ENCODE data around the gene DOK4.
"Not testable (repeated sequence)": the region's sequence is repeated elsewhere in the genome, so short reads cannot be mapped to it uniquely, and the experiment has no call there.

Gene DOK4

GRCh38 chr16:57446531-57447185 lies 39.6 kb downstream of the DOK4 start:
- DNase-seq (ENCODE audit: low read depth) = peak; percentile 18

GRCh38 chr16:57445510-57445909 lies 40.8 kb downstream of the DOK4 start:
- DNase-seq (ENCODE audit: low read depth) = no peak

- peak; percentile 60 for DNase-seq (ENCODE audit: low read depth)
Observed at GRCh38 chr16:57444711-57445110, 41.6 kb downstream of the DOK4 start.

- not testable (repeated sequence) for DNase-seq (ENCODE audit: low read depth)
Observed at GRCh38 chr16:57440551-57440950, 45.7 kb downstream of the DOK4 start.

- DNase-seq (ENCODE audit: low read depth) = not testable (repeated sequence)
Observed at GRCh38 chr16:57439947-57440346, 46.3 kb downstream of the DOK4 start.

GRCh38 chr16:57435838-57436237 lies 50.5 kb downstream of the DOK4 start:
- no peak for DNase-seq (ENCODE audit: low read depth)

GRCh38 chr16:57434003-57434402 lies 52.3 kb downstream of the DOK4 start:
- DNase-seq (ENCODE audit: low read depth) = no peak

- no peak for DNase-seq (ENCODE audit: low read depth)
Observed at GRCh38 chr16:57432989-57433388, 53.3 kb downstream of the DOK4 start.

GRCh38 chr16:57432505-57432904 lies 53.8 kb downstream of the DOK4 start:
- no peak for DNase-seq (ENCODE audit: low read depth)

- no peak for DNase-seq (ENCODE audit: low read depth)
Observed at GRCh38 chr16:57430955-57431354, 55.3 kb downstream of the DOK4 start.

- DNase-seq (ENCODE audit: low read depth) = peak; percentile 23
Observed at GRCh38 chr16:57427824-57428223, 58.5 kb downstream of the DOK4 start.

- no peak for DNase-seq (ENCODE audit: low read depth)
Observed at GRCh38 chr16:57427307-57427706, 59.0 kb downstream of the DOK4 start.

- no peak for DNase-seq (ENCODE audit: low read depth)
Observed at GRCh38 chr16:57426356-57426755, 59.9 kb downstream of the DOK4 start.

- DNase-seq (ENCODE audit: low read depth) = no peak
Observed at GRCh38 chr16:57424583-57424982, 61.7 kb downstream of the DOK4 start.

GRCh38 chr16:57423152-57423551 lies 63.1 kb downstream of the DOK4 start:
- no peak for DNase-seq (ENCODE audit: low read depth)

- peak; percentile 65 for DNase-seq (ENCODE audit: low read depth)
Observed at GRCh38 chr16:57422026-57422944, 64.0 kb downstream of the DOK4 start.

All from iris pigment epithelial cell (primary cell).